ENCODE results near the gene DPYD.

DNA sequence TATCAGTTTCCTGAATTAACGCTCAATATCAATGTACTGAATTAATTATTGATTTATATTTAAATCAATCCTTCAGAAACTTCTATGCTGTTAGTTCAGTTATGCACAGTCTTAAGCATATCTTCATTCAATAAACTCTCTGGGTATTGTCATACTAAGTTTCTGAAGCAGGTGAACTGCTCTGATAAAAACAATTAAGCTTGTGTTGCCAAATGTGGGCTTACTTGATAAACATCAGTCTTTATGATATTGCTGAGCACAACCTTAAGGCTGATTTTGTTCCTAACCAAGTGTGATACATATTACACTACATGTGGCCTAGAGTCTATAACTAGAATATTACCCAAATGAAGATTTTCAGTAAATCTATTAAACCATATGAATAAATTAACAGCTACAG is 67.6 kb downstream of the DPYD start:
- TF ChIP-seq, protein P1, sequence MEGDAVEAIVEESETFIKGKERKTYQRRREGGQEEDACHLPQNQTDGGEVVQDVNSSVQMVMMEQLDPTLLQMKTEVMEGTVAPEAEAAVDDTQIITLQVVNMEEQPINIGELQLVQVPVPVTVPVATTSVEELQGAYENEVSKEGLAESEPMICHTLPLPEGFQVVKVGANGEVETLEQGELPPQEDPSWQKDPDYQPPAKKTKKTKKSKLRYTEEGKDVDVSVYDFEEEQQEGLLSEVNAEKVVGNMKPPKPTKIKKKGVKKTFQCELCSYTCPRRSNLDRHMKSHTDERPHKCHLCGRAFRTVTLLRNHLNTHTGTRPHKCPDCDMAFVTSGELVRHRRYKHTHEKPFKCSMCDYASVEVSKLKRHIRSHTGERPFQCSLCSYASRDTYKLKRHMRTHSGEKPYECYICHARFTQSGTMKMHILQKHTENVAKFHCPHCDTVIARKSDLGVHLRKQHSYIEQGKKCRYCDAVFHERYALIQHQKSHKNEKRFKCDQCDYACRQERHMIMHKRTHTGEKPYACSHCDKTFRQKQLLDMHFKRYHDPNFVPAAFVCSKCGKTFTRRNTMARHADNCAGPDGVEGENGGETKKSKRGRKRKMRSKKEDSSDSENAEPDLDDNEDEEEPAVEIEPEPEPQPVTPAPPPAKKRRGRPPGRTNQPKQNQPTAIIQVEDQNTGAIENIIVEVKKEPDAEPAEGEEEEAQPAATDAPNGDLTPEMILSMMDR (IDR thresholded peaks at IDR 0.05) = no peak
- TF ChIP-seq POLR2A (IDR thresholded peaks at IDR 0.05) = no peak
